ENCODE data around the gene DOK7. TPM values are rescaled to one million over a fixed set of nuclear protein-coding genes. Genes with fewer than 3 reads are reported as not detected.

Gene DOK7
- total and polyA plus RNA-seq, 8 donors, result 0.37 to 8.1 (median 4.3) TPM; not detected in 1

DNA sequence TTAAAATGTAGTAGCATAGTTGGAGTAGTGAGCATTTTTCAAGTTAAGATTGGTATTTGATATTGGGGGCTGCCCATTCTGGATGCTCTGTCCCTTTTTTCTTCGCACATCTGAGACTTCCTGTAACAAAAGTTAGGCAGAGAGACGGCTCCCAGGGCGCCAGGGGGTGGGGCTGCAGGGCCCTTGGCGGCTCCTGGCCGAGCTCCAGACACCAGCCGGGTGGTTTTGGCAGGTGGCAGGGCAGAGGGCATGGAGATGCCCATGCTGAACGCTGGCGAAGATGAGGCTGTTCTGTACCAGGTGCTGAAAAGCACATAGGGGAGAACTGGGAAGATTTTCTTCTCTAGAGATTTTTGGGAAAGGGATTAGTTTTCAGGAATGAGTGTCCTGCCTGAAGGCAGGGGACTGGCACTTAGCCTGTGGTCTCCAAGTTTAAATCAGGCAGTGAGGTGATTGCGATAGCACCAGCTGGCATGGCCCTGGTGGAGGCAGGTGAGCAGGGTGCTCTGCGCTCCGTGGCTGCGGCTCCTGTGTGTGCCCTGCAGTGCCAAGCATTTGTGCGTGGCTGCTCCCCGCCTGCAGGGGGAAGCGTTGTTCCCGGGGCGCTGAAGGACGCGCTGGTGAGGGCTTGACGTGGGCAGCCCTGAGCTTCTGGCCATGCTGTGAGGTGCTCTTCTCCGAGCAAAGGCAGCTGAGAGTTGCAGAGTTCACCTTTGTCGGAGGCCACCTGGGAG is 44.9 kb upstream of the DOK7 start:
- TF ChIP-seq POLR2AphosphoS5 (IDR thresholded peaks at IDR 0.05), result no peak
- no peak for TF ChIP-seq POLR2A (IDR thresholded peaks at IDR 0.05)
- TF ChIP-seq, protein P1, sequence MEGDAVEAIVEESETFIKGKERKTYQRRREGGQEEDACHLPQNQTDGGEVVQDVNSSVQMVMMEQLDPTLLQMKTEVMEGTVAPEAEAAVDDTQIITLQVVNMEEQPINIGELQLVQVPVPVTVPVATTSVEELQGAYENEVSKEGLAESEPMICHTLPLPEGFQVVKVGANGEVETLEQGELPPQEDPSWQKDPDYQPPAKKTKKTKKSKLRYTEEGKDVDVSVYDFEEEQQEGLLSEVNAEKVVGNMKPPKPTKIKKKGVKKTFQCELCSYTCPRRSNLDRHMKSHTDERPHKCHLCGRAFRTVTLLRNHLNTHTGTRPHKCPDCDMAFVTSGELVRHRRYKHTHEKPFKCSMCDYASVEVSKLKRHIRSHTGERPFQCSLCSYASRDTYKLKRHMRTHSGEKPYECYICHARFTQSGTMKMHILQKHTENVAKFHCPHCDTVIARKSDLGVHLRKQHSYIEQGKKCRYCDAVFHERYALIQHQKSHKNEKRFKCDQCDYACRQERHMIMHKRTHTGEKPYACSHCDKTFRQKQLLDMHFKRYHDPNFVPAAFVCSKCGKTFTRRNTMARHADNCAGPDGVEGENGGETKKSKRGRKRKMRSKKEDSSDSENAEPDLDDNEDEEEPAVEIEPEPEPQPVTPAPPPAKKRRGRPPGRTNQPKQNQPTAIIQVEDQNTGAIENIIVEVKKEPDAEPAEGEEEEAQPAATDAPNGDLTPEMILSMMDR (IDR thresholded peaks at IDR 0.05), result no peak
- no peak for TF ChIP-seq EP300 (IDR thresholded peaks at IDR 0.05)
- no peaks in the 10 kb centered on the region for H3K27me3 ChIP-seq
- no peak for DNase-seq
- no peaks in the 10 kb centered on the region for H3K9me3 ChIP-seq
- H3K4me1 ChIP-seq, result no peaks in the 10 kb centered on the region
- 75 to 89% (median 84%) methylated on average over 11 to 22 of the region's 22 CpGs for WGBS, 5 donors
- H3K36me3 ChIP-seq, result peaks cover 21 to 85% (median 69%) of the 10 kb centered on the region in 4 donors
- H3K27ac ChIP-seq, result no peak overlapping the region
- H3K4me3 ChIP-seq, result no peak overlapping the region
- intact Hi-C loops (cut with DNase I; ENCODE audit: low total_unique reads), result no loop called here

DNA sequence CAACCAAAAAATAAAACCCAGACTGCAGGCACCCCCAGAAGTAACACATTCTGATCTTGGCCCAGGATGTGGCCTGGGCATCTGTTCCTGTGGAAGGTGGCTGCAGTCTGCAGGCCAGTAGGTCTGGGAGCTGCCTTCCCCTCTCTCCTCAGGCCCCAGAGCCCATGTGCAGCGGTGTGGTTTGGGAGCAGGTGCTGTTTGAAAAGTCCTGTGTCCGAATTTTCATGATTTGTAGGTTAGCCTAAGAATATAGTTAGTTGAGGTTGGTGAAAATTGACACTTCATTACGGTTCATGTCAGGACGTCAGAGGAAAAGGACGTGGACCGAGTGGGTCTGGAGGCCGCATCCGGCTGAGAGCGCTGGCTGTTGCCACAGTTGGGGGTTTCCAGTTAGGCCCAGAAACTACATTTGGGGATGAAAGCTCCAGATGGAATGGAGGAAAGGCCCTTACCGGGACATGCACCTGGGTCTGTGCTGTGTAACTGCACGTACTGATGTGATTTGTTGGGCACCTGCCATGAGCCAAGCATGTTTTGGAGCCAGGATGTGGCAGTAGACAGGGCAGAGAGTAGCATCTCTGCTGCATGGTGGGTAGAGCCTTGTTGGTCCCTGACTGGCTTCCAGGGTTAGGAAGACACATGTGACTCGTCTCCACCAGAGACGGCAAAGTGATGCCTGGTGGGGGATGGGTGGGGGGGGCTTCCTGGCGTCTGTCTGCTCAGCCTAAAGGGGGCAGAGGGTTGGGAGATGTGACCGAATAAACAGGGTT is 43.1 kb upstream of the DOK7 start:
- 86 to 89% (median 87%) methylated on average over 13 to 15 of the region's 15 CpGs for WGBS, 5 donors
- no peak overlapping the region for H3K4me3 ChIP-seq
- no peaks in the 10 kb centered on the region for H3K4me1 ChIP-seq
- TF ChIP-seq EP300 (IDR thresholded peaks at IDR 0.05) (no peak), POLR2AphosphoS5 (IDR thresholded peaks at IDR 0.05) (no peak), POLR2A (IDR thresholded peaks at IDR 0.05) (no peak)
- TF ChIP-seq, protein P1 (IDR thresholded peaks at IDR 0.05), result no peak
- no peak overlapping the region for H3K27ac ChIP-seq
- H3K36me3 ChIP-seq, result peaks cover 31 to 97% (median 87%) of the 10 kb centered on the region in 4 donors
- DNase-seq, result no peak
- intact Hi-C loops (cut with DNase I; ENCODE audit: low total_unique reads), result no loop called here
- H3K27me3 ChIP-seq, result no peaks in the 10 kb centered on the region
- no peaks in the 10 kb centered on the region for H3K9me3 ChIP-seq

DNA sequence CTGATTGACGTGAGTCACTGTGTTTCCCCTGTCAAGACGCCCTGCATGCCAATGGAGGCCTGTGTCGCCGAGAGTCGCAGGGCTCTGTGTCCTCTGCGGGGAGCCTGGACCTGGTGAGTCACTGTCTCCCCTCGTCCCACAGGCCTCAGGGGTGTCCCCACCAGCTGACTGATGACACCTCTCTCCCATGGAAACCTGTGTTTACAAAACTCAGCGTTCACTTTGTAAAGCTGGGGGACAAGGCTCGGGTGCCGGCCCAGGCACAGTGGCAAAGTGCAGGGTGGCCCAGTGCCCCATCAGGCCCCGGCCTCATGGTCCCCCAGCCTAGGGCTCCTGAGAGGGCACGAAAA is 42.5 kb upstream of the DOK7 start:
- no peak overlapping the region for H3K4me3 ChIP-seq
- H3K27me3 ChIP-seq, result no peaks in the 10 kb centered on the region
- no peaks in the 10 kb centered on the region for H3K4me1 ChIP-seq
- intact Hi-C loops (cut with DNase I; ENCODE audit: low total_unique reads), result no loop called here
- TF ChIP-seq POLR2AphosphoS5 (IDR thresholded peaks at IDR 0.05), result no peak
- TF ChIP-seq, protein P1 (IDR thresholded peaks at IDR 0.05), result no peak
- no peak for TF ChIP-seq POLR2A (IDR thresholded peaks at IDR 0.05)
- TF ChIP-seq EP300 (IDR thresholded peaks at IDR 0.05), result no peak
- H3K36me3 ChIP-seq, result peaks cover 28 to 95% (median 84%) of the 10 kb centered on the region in 4 donors
- H3K27ac ChIP-seq, result no peak overlapping the region
- DNase-seq, result no peak
- WGBS, 5 donors, result 85 to 89% (median 88%) methylated on average over 12 of the region's 12 CpGs
- no peaks in the 10 kb centered on the region for H3K9me3 ChIP-seq

DNA sequence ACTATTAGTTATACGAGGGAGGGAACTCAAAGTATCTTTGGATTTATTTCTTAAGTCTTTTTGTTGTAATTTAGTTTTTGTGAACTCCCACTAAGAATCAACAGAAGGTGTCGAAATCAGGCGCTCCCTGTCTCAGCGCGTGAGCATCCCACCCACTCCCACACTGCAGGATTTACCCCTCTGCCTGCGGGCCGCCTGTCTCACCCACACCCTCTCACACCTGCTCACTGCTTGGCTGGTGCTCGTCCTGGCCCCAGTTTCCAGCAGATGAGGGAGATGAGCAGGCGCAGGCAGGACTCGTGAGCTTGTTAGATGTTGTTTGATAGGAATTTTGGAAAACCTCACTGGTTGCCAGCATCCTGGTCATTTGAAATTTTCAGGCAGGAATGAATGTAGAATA is 42.1 kb upstream of the DOK7 start:
- intact Hi-C loops (cut with DNase I; ENCODE audit: low total_unique reads), result no loop called here
- H3K36me3 ChIP-seq, result peaks cover 26 to 91% (median 80%) of the 10 kb centered on the region in 4 donors
- H3K9me3 ChIP-seq, result no peaks in the 10 kb centered on the region
- TF ChIP-seq POLR2A (IDR thresholded peaks at IDR 0.05), result no peak
- TF ChIP-seq, protein P1 (IDR thresholded peaks at IDR 0.05), result no peak
- no peak for TF ChIP-seq EP300 (IDR thresholded peaks at IDR 0.05)
- no peak for TF ChIP-seq POLR2AphosphoS5 (IDR thresholded peaks at IDR 0.05)
- no peaks in the 10 kb centered on the region for H3K4me1 ChIP-seq
- no peak for DNase-seq
- H3K27ac ChIP-seq, result no peak overlapping the region
- no peaks in the 10 kb centered on the region for H3K27me3 ChIP-seq
- WGBS, 5 donors, result 89 to 96% (median 92%) methylated on average over 10 of the region's 10 CpGs
- no peak overlapping the region for H3K4me3 ChIP-seq
